ENCODE measurements around the gene MRM2.

MRM2 gene

GRCh38 chr7:2283074-2283473, 41.1 kb upstream of the MRM2 start:
- H3K4me3 ChIP-seq (replicated peaks in 1 of 2; ENCODE audit: low read depth in 2 of 2, low read length in 2 of 2) = no peak overlapping the region
- DNase-seq (ENCODE audit: low read depth in 2 of 2) = no peak
- TF ChIP-seq CTCF (IDR thresholded peaks at IDR 0.05; ENCODE audit: low read depth, low read length) = no peak

- no peak for DNase-seq (ENCODE audit: low read depth in 2 of 2)
- H3K4me3 ChIP-seq (replicated peaks in 1 of 2; ENCODE audit: low read depth in 2 of 2, low read length in 2 of 2) = no peak overlapping the region
- no peak for TF ChIP-seq CTCF (IDR thresholded peaks at IDR 0.05; ENCODE audit: low read depth, low read length)
Measured at GRCh38 chr7:2282185-2282751, 40.3 kb upstream of the MRM2 start.

- TF ChIP-seq CTCF (IDR thresholded peaks at IDR 0.05; ENCODE audit: low read depth, low read length) = no peak
- no peak overlapping the region for H3K4me3 ChIP-seq (replicated peaks in 1 of 2; ENCODE audit: low read depth in 2 of 2, low read length in 2 of 2)
- peak; percentile 33 to 70 for DNase-seq (ENCODE audit: low read depth in 2 of 2)
Measured at GRCh38 chr7:2281541-2281940, 39.5 kb upstream of the MRM2 start.

GRCh38 chr7:2280424-2280823, 38.4 kb upstream of the MRM2 start:
- H3K4me3 ChIP-seq (replicated peaks in 1 of 2; ENCODE audit: low read depth in 2 of 2, low read length in 2 of 2) = no peak overlapping the region
- no peak for TF ChIP-seq CTCF (IDR thresholded peaks at IDR 0.05; ENCODE audit: low read depth, low read length)
- no peak for DNase-seq (ENCODE audit: low read depth in 2 of 2)

- no peak for DNase-seq (ENCODE audit: low read depth in 2 of 2)
- TF ChIP-seq CTCF (IDR thresholded peaks at IDR 0.05; ENCODE audit: low read depth, low read length) = no peak
- no peak overlapping the region for H3K4me3 ChIP-seq (replicated peaks in 1 of 2; ENCODE audit: low read depth in 2 of 2, low read length in 2 of 2)
Measured at GRCh38 chr7:2279896-2280295, 37.9 kb upstream of the MRM2 start.

- no peak for TF ChIP-seq CTCF (IDR thresholded peaks at IDR 0.05; ENCODE audit: low read depth, low read length)
- no peak for DNase-seq (ENCODE audit: low read depth in 2 of 2)
- H3K4me3 ChIP-seq (replicated peaks in 1 of 2; ENCODE audit: low read depth in 2 of 2, low read length in 2 of 2) = no peak overlapping the region
Measured at GRCh38 chr7:2278026-2278425, 36.0 kb upstream of the MRM2 start.

- H3K4me3 ChIP-seq (replicated peaks in 1 of 2; ENCODE audit: low read depth in 2 of 2, low read length in 2 of 2) = no peak overlapping the region
- no peak for DNase-seq (ENCODE audit: low read depth in 2 of 2)
- no peak for TF ChIP-seq CTCF (IDR thresholded peaks at IDR 0.05; ENCODE audit: low read depth, low read length)
Measured at GRCh38 chr7:2276107-2276506, 34.1 kb upstream of the MRM2 start.

Data from cardiac fibroblast (primary cell).